ENCODE data around the gene STK16.

Gene STK16

DNA sequence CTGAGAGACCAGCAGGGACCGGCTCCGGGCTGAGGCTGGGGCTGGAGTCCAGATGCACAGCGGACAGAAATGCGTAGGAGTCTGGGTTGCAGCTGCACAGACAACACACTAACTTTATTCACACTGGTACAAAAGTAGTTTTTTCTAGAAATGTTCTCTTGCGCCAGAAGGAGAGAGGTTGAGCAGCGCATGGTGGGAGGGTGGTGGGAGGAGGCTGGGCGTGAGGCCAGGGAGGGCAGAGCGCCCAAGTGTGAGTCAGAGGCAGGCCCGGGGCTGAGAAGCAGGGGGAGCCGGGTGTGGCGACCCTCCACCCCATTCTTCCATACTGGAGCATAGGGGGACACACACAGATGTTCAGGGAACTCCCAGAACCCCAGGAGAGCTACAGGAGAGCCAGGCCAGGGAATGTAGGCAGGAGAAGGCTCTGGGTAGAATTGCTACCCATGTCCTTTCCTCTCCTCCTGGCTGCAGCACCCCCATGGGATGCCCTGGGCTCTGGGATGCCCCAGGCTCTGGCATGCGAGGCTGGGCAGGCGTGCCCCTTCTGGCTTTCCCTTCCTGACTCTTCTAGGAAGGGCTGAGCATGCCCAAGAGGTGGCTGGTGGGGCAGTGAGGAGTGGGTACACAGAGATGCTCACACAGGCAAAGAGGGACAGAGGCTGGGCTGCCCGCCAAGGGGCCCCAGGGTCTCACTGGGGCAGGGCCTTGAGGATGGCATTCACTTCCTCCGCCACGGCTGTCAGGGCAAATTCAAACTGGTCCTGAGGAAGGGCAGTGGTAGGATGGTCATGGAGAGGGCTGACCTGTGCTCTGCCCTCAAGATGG, 44.5 kb downstream of the STK16 start:
- peak; percentile 86 for DNase-seq

DNA sequence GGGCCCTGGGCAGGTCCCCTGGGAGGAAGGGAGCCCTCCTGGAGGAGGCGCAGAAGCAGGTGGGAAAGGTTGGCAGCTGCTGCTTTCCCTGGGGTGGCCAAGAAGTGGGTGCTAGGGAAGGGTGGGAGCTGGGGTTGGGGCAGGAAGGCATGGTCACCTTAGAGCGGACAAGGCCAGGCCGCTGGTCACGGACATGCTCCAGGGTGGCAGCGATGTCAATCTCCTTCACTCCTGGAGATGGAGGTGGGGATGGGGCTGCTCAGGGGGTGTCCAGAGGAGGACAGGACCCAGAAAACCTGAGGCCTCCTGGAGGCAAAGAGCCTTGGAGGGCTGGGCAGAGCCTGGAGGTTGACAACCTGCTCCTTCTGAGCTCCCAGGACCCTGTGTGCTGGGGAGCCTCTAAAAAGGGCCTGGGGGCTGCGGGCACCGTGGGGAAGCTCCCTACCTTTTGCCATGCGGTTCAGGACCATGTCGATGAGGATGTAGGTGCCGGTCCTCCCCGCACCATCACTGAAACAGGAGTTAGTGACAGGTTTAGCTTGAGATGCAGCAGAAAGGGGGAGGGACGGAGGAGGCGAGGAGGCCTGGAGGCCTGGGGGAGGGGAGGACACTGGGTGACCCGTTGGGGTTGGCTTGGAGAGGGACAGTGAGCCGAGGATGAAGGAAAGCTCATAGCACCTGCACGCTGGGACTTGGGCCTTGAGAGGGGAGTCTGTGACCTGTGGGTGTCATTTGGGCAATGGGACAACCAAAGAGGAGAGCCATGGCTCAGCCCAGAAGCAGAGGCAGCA, 45.3 kb downstream of the STK16 start:
- DNase-seq: no peak

DNA sequence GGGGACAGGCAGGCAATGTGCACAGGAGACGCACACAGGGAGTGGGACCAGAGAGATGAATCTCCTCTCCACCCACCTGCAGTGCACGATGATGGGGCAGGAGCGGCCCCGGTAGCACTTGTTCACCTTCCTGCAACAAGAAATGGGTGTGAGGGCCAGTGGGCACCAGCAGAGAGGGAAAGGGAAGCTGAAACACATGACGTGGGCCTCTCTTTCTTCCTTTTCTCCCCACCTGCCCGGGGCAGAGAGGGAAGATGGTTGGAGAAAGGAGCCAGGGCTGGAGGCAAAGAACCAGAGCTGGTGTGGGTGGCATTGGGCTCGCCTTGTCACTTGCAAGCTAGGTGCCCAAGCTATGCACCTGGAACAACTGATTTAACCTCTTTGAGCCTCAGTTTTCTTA, 46.1 kb downstream of the STK16 start:
- no peak for DNase-seq

DNA sequence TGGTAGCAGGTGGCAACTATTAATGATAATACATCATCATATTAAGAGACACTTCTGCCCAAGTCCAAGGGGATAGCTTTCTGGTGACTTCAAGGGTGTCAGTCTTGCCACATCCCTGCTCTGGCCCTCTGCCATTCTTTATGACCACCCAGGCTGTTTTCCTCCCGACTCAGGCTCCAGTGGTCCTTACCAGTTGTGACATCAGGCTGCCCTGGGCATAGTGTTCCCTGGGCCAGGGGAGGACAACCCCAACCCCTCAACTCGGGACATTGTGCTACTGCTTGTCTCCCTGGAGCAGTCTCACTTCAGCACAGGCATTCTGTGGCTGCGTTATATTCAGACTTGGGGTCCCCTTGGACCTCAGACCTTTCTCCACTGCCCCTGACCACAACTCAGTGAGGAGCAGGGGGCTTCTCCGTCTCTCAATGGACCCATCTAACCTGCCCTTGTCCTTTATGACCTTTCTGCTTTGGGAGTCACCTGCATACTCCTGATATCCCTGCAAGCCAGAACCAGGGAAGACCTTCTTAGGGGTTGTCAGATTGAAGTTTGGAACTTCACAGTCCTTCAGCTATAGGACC, 46.7 kb downstream of the STK16 start:
- no peak for DNase-seq

DNA sequence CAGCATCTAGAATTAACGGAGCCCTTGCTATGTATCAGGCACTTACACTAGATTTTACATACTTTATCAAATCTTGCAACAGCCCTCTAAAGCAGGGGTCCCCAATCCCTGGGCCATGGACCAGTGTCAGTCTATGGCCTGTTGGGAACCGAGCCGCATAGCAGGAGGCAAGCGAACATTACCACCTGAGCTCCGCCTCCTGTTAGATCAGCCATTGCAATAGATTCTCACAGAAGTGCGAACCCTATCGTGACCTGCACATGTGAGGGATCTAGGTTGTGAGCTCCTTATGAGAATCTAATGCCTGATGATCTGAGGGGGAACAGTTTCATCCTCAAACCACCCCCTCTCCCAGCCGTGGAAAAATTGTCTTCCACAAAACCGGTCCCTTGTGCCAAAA, 47.3 kb downstream of the STK16 start:
- no peak for DNase-seq

DNA sequence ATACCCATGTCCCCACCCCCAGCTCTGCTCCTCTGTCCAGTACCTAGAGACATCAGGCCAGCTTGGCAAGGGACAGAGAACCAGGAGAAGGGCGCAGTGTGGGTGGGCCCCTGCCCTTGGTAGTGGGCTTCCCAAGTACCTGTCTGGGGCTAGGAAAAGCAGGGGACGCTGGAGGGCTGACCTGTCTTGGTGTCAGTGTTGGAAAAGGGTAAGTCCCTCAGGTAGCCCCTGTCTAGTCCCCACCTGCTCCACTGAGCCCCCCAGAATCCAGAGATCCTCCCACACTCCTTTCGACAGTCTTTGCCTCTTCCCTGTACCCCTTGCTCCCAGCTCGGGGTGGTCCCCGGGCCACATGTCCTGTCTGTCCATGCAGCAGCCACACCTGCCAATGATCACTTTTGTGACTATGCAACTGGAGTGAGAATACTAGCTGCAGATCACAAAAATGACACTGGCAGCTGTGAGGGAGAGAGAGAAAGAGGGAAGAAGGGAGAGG, 48.5 kb downstream of the STK16 start:
- DNase-seq: no peak

GRCh38 chr2:219294356-219295351, 49.4 kb downstream of the STK16 start:
- DNase-seq: peak; percentile 76

DNA sequence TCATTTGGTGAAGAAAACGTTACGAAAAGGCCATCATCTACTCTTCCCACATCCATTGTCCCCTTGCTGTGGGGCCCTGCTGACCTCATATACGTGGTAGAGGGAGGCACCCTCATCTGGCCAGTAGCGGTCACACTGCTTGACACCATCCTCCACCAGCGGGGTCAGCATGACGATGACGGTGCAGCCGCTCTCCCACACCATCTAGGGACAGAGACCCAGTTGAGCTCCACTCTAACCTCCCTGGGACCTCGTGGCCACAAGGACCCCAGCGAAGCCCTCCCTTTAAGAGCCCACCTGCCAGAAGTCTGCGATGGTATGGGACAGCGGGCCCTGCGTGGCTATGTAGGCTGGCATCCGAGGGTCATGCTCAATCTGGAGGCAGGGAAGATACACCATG, 50.9 kb downstream of the STK16 start:
- no peak for DNase-seq

DNA sequence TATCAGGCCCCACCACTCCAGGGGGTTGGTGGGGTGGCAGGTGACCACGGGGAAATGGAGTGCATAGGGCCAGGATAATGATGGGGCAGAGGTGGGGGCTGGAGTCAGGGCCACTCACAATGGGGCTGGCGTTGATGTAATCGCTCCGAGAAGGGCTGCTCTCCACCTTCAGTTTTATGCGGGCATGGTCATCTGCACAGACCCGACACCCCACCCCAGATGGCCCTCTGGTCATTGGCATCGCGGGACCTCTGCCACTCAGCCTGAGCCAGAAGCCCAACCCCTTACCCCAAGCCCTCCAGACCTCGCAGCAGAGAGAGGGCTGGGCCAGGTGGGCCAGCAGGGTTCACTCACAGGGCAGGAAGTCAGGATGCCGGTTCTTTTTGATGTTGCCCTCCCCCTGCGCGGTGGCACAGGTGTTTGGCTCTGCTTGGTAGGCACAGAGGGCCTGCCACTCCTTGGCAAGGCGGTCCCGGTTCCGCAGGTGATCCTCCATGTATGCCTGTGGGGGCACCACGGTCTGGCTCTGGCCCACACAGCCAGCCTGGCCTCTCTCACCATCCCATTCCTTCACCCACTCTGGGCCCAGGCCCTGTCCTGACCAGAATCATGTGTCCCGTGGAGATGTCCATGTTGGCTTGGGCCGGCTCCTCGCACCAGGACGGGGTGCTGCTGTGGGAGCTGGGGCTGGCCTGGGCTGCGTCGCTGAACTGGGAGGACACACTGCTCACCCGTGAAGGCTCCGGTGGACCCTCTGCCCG, 51.5 kb downstream of the STK16 start:
- no peak for DNase-seq

DNA sequence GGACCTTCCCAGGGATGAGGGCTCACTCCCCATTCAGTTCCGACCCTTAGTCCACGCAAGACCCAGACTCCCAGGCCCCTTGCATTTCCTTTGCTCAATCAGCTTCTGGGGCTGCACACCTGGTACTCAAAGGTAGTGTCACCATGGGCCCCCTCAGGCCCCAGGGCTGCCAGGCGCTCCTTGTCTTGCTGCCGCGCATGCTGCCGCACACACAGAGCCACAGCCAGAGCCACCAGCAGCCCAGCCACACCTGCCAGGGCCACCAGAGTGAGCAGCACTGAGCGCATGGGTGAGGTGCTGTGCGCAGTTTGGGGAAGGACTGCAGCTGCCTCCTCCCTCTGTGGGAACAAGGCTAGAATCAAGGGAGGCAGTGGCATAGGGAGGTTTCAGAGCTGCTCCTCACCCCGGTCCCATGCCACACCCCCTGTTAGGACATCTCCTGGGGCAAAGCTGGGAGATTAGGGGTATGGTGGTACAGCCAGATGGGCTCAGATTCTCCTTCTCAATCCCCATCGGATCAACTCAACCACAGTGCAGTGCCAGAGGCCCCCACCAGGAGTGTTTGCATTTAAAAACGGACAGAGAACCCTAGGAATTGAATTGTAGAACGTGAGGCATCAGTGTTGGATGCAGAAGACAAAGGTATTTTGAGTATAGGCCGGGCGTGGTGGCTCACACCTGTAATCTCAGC, 52.6 kb downstream of the STK16 start:
- no peak for DNase-seq

GRCh38 chr2:219298759-219299371, 53.6 kb downstream of the STK16 start:
- DNase-seq: peak; percentile 80

- DNase-seq: no peak
These were observed 54.1 kb downstream of the STK16 start for GRCh38 chr2:219299372-219299760.

Measured in fibroblast of skin of scalp (primary cell).